Tibial artery (tissue), 4 donors: ENCODE measurements around the gene TEAD4.
A peak's percentile ranks its signal among the peaks of the same experiment; 100 is the strongest.

ENCODE experiments used
- DNase-seq, 2 donors: peaks; one replicate each; pipeline ENCODE4 v3.0.0-alpha.2; 2019
- H3K27ac ChIP-seq, 2 donors: fragments of 200-600 bp; sonication (generic) in 1 of 2; 1 replicate in 1 of 2; 2 replicates in 1 of 2; pipeline ENCODE4 v1.5.1; 2018 to 2019; ENCODE audit warnings: mild to moderate bottlenecking in 1 of 2
- H3K27me3 ChIP-seq, 2 donors: fragments of 200-600 bp; sonication (generic) in 1 of 2; one replicate each; pipeline versions ENCODE4 v1.5.1 to v1.6.0; 2016 to 2019
- H3K36me3 ChIP-seq, 3 donors: fragments of 200-600 bp; sonication (generic) in 2 of 3; one replicate each; pipeline ENCODE4 v1.5.1; 2016 to 2019; ENCODE audit warnings: mild to moderate bottlenecking in 2 of 3
- H3K4me1 ChIP-seq, 4 donors: fragments of 200-600 bp; sonication (generic) in 2 of 4; 1 replicate in 3 of 4; 2 replicates in 1 of 4; pipeline ENCODE4 v1.5.1; 2016 to 2019
- H3K4me3 ChIP-seq, 2 donors: fragments of 200-600 bp; sonication (generic) in 1 of 2; 1 replicate in 1 of 2; 2 replicates in 1 of 2; pipeline ENCODE4 v1.5.1; 2018 to 2019; ENCODE audit warnings: mild to moderate bottlenecking in 2 of 2
- H3K9me3 ChIP-seq, 3 donors: fragments of 200-600 bp; sonication (generic) in 1 of 3; one replicate each; pipeline ENCODE4 v1.5.1; 2016 to 2019
- intact Hi-C: fragments of 100-400 bp; cut with DNase I; formaldehyde crosslinking; loops from one replicate; pipeline ENCODE4 v1.15.0; 2023; ENCODE audit warnings: low total_unique reads
- TF ChIP-seq, protein P1 (sequence below), 2 experiments: fragments of 200-600 bp in 1 of 2; fragments of 450-650 bp in 1 of 2; IDR thresholded peaks; one replicate each; pipeline ENCODE4 v1.5.1; 2017 to 2019; ENCODE audit warnings: antibody characterized with exemption in 2 of 2, mild to moderate bottlenecking in 1 of 2, moderate library complexity in 1 of 2

The TEAD4 gene

GRCh38 chr12:2988494-2988893 is 29.3 kb downstream of the TEAD4 start:
- TF ChIP-seq, protein P1, sequence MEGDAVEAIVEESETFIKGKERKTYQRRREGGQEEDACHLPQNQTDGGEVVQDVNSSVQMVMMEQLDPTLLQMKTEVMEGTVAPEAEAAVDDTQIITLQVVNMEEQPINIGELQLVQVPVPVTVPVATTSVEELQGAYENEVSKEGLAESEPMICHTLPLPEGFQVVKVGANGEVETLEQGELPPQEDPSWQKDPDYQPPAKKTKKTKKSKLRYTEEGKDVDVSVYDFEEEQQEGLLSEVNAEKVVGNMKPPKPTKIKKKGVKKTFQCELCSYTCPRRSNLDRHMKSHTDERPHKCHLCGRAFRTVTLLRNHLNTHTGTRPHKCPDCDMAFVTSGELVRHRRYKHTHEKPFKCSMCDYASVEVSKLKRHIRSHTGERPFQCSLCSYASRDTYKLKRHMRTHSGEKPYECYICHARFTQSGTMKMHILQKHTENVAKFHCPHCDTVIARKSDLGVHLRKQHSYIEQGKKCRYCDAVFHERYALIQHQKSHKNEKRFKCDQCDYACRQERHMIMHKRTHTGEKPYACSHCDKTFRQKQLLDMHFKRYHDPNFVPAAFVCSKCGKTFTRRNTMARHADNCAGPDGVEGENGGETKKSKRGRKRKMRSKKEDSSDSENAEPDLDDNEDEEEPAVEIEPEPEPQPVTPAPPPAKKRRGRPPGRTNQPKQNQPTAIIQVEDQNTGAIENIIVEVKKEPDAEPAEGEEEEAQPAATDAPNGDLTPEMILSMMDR (IDR thresholded peaks at IDR 0.05), result no peak
- H3K4me1 ChIP-seq, result no peaks in the 10 kb centered on the region
- H3K36me3 ChIP-seq, result peaks cover 0 to 5% (median 4%) of the 10 kb centered on the region in 3 donors
- peaks cover 0 to 9% (median 3%) of the 10 kb centered on the region in 3 donors for H3K9me3 ChIP-seq
- DNase-seq, result no peak
- intact Hi-C loops, result no loop called here
- no peak overlapping the region for H3K4me3 ChIP-seq
- H3K27me3 ChIP-seq, result no peaks in the 10 kb centered on the region
- no peak overlapping the region for H3K27ac ChIP-seq

DNA sequence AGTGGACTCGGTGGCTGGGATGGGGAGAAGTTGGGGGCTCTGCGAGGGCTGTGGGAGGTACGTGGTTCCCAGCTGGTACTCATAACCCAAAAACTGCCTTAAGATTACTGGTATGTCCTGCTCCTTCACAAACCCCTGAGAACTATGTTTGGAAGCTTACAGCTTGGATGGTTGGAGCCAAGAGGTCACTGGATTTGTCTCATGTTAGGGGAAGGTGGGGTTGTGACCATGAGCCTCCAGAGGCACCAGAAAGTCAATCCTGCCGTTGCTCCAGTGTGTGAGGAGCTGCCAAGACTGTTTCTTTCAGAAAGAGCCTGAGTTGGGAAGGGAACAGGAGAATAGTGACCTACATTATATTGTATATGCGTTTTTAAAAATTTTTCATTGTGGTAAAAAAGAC is 33.5 kb downstream of the TEAD4 start:
- intact Hi-C loops, result no loop called here
- no peaks in the 10 kb centered on the region for H3K27me3 ChIP-seq
- no peak overlapping the region for H3K4me3 ChIP-seq
- H3K4me1 ChIP-seq, result no peaks in the 10 kb centered on the region
- peaks cover 0 to 9% (median 3%) of the 10 kb centered on the region in 3 donors for H3K9me3 ChIP-seq
- TF ChIP-seq, protein P1 (IDR thresholded peaks at IDR 0.05), result no peak
- DNase-seq, result no peak
- no peak overlapping the region for H3K27ac ChIP-seq
- H3K36me3 ChIP-seq, result peaks cover 4 to 16% (median 12%) of the 10 kb centered on the region in 3 donors

DNA sequence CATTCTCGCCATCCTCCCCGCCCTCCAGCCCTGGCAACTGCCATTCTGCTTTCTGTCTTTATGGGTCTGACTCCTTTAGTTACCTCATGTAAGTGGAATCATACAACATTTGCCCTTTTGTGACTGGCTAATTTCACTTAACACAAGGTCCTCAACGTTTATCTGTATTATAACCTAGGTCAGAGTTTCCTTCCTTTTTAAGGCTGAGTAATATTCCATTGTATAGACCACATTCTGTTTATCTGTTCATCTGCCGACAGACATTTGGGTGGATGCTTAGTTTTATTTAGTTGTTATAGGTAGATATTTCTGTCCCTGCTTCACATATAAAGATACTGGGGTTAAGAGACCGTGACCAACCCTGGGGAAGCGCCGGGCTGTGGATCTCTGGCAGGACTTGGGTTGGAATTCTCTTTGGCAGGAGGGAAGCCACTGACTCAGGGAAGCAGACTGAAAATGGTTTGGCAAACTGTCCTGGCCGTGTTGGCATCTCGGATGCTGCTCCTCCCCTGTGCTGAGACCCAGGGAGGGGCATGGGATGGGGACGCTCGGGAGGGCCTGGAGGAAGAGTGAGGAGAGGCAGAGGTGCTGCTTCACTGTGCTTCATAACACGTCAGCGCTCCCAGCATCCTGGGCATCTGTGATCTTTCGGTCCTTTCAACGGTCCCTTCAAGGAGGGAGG is 38.9 kb downstream of the TEAD4 start:
- Histone ChIP-seq H3K9me3 (no peaks in the 10 kb centered on the region), H3K27me3 (no peaks in the 10 kb centered on the region), H3K4me1 (peaks cover 0 to 15% (median 13%) of the 10 kb centered on the region in 4 donors), H3K27ac (peak overlapping the region; percentile 80 to 81), H3K36me3 (peaks cover 0 to 21% (median 7%) of the 10 kb centered on the region in 3 donors), H3K4me3 (no peak overlapping the region)
- intact Hi-C loops, result no loop called here
- DNase-seq, result no peak
- TF ChIP-seq, protein P1 (IDR thresholded peaks at IDR 0.05), result no peak

GRCh38 chr12:2998789-2999264 is 39.6 kb downstream of the TEAD4 start:
- peaks cover 0 to 15% (median 13%) of the 10 kb centered on the region in 4 donors for H3K4me1 ChIP-seq
- peak overlapping the region; percentile 80 to 81 for H3K27ac ChIP-seq
- H3K4me3 ChIP-seq, result no peak overlapping the region
- peak; percentile 53 to 88 for DNase-seq
- H3K9me3 ChIP-seq, result no peaks in the 10 kb centered on the region
- H3K27me3 ChIP-seq, result no peaks in the 10 kb centered on the region
- TF ChIP-seq, protein P1 (IDR thresholded peaks at IDR 0.05), result no peak
- H3K36me3 ChIP-seq, result peaks cover 0 to 21% (median 7%) of the 10 kb centered on the region in 3 donors
- intact Hi-C loops, result no loop called here

DNA sequence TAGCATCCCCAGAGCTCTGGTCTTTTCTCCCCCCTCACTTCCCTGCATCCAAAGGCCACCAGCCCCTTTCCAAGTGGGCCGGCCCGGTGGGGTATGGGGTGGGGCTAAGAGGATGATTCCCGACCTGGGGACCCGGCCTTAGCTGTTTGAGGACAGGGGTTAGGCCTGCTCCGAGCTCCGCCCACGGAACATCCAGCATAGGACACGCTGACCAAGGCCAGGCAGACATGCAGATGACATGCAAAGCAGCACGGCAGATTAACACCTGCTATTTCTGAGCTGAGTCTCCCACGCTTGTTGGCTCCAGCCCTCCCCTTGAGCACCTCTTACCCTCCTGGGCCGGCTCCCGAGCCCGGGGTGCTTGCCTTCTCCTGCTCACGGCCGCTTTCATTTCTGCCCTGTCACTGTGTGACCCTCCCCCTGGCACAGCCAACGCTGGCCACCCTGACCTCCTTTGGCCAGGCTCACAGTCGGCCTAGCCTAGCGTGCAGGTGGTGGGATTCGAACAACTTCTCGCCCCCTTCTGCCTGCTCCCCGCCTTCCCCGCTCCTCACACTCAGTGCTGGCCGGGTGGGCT is 40.2 kb downstream of the TEAD4 start:
- Histone ChIP-seq H3K9me3 (no peaks in the 10 kb centered on the region), H3K27ac (peak overlapping the region; percentile 80 to 81), H3K4me3 (no peak overlapping the region), H3K27me3 (no peaks in the 10 kb centered on the region), H3K36me3 (peaks cover 0 to 23% (median 7%) of the 10 kb centered on the region in 3 donors), H3K4me1 (peaks cover 0 to 15% (median 13%) of the 10 kb centered on the region in 4 donors)
- no peak for DNase-seq
- TF ChIP-seq, protein P1 (IDR thresholded peaks at IDR 0.05), result no peak
- intact Hi-C loops, result no loop called here
